Heart left ventricle (tissue), 13 donors: ENCODE measurements around the gene CIAPIN1.

Experiments
- POLR2A ChIP-seq, 2 donors: fragments of 450-650 bp; IDR thresholded peaks; one replicate each; pipeline ENCODE4 v1.6.1; 2017; ENCODE audit warnings: antibody characterized with exemption in 2 of 2, mild to moderate bottlenecking in 2 of 2, moderate library complexity in 2 of 2
- TF ChIP-seq, protein P1 (sequence below), 12 donors: fragments of 200-600 bp; sonication (generic) in 4 of 12; IDR thresholded peaks; one replicate each; pipeline versions ENCODE4 v1.5.0 to v1.8.0; 2018 to 2022; ENCODE audit warnings: antibody characterized with exemption in 12 of 12, mild to moderate bottlenecking in 5 of 12
- donor health status: ischemic (EF 13 %, LVEDD 7.1; RV severe dilation, severe dysfunction).
- donor health status: DM: no; HTN: yes; CAD: no.
- donor health status: DM: no; HTN: no; CAD: no.
- donor health status: ischemic (EF 25% LVEDD 6.9; RV normal size, moderate dysfunction).
- donor health status: ischemic (EF 25% LVEDD 5.7; RV mildly dilated, moderate dysfunction).
- donor health status: ischemic (EF 35%, LVEDD 5.7; RV mildly dilated, moderate dysfunction).
- donor health status: nonischemic (EF 11% LVEDD 7.7; RV severe dilation, severe dysfunction).
- donor health status: DM: yes; HTN: yes; CAD: no.
- donor health status: PGD.
- donor health status: ischemic (EF 29% LVEDD 5.4; RV normal size, mild dysfunction).
- donor health status: nonischemic (EF 23%, LVEDD 6.1; RV moderate dilation, normal function).

DNA sequence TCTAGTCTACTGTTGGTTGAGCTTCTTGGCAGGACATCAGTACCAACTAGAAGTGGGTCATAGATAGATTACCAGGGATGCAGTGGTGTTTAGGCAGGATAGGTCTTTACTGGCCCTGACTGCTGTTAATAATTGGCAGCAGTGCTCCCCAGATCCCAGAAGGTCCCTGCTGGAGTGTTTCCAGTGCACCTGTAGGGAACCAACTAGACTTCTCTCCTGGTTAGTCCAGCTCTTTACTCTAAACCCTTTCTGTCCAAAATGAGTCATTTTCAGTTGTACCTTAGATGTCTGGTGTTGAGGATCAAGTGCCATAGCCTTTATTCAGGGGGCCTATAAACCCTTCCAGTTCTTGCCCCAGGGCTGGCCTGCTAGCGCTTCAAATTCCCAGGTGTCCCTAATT, 24.0 kb upstream of the CIAPIN1 start:
- TF ChIP-seq, protein P1, sequence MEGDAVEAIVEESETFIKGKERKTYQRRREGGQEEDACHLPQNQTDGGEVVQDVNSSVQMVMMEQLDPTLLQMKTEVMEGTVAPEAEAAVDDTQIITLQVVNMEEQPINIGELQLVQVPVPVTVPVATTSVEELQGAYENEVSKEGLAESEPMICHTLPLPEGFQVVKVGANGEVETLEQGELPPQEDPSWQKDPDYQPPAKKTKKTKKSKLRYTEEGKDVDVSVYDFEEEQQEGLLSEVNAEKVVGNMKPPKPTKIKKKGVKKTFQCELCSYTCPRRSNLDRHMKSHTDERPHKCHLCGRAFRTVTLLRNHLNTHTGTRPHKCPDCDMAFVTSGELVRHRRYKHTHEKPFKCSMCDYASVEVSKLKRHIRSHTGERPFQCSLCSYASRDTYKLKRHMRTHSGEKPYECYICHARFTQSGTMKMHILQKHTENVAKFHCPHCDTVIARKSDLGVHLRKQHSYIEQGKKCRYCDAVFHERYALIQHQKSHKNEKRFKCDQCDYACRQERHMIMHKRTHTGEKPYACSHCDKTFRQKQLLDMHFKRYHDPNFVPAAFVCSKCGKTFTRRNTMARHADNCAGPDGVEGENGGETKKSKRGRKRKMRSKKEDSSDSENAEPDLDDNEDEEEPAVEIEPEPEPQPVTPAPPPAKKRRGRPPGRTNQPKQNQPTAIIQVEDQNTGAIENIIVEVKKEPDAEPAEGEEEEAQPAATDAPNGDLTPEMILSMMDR (IDR thresholded peaks at IDR 0.05): no peak
- no peak for TF ChIP-seq POLR2A (IDR thresholded peaks at IDR 0.05)
